ENCODE data around the gene DICER1.

DICER1 gene

GRCh38 chr14:95058491-95058890 is 98.8 kb downstream of the DICER1 start:
- no peak for DNase-seq (ENCODE audit: low read depth in 1 of 2, low spot score in 1 of 2)
- TF ChIP-seq POLR2AphosphoS5 (IDR thresholded peaks at IDR 0.05; ENCODE audit: low read depth) (no peak), GABPA (IDR thresholded peaks at IDR 0.05; ENCODE audit: low read depth) (no peak), REST (IDR thresholded peaks at IDR 0.05; ENCODE audit: insufficient replicate concordance, low read depth) (no peak), CTCF (IDR thresholded peaks at IDR 0.05; ENCODE audit: insufficient read depth, low read length) (no peak), SPI1 (IDR thresholded peaks at IDR 0.05; ENCODE audit: borderline replicate concordance, low read depth) (no peak)
- Histone ChIP-seq H3K27me3 (ENCODE audit: insufficient read depth, poor library complexity, severe bottlenecking) (no peaks in the 10 kb centered on the region), H3K4me3 (replicated peaks; ENCODE audit: insufficient read depth, low read length) (no peak overlapping the region), H3K27ac (replicated peaks) (no peak overlapping the region)

GRCh38 chr14:95057851-95058250 is 99.5 kb downstream of the DICER1 start:
- H3K27ac ChIP-seq (replicated peaks), result no peak overlapping the region
- no peak overlapping the region for H3K4me3 ChIP-seq (replicated peaks; ENCODE audit: insufficient read depth, low read length)

GRCh38 chr14:95057147-95057546 is 100.2 kb downstream of the DICER1 start:
- H3K27me3 ChIP-seq (ENCODE audit: insufficient read depth, poor library complexity, severe bottlenecking), result no peaks in the 10 kb centered on the region

More at GRCh38 chr14:95057851-95058250, 99.5 kb downstream of the DICER1 start:
- TF ChIP-seq GABPA (IDR thresholded peaks at IDR 0.05; ENCODE audit: low read depth), result no peak
- TF ChIP-seq CTCF (IDR thresholded peaks at IDR 0.05; ENCODE audit: insufficient read depth, low read length), result no peak
- TF ChIP-seq REST (IDR thresholded peaks at IDR 0.05; ENCODE audit: insufficient replicate concordance, low read depth), result no peak
- TF ChIP-seq SPI1 (IDR thresholded peaks at IDR 0.05; ENCODE audit: borderline replicate concordance, low read depth), result no peak
- TF ChIP-seq POLR2AphosphoS5 (IDR thresholded peaks at IDR 0.05; ENCODE audit: low read depth), result no peak
- H3K27me3 ChIP-seq (ENCODE audit: insufficient read depth, poor library complexity, severe bottlenecking), result no peaks in the 10 kb centered on the region
- no peak for DNase-seq (ENCODE audit: low read depth in 1 of 2, low spot score in 1 of 2)

More at GRCh38 chr14:95057147-95057546, 100.2 kb downstream of the DICER1 start:
- TF ChIP-seq POLR2AphosphoS5 (IDR thresholded peaks at IDR 0.05; ENCODE audit: low read depth) (no peak), GABPA (IDR thresholded peaks at IDR 0.05; ENCODE audit: low read depth) (no peak), SPI1 (IDR thresholded peaks at IDR 0.05; ENCODE audit: borderline replicate concordance, low read depth) (no peak), CTCF (IDR thresholded peaks at IDR 0.05; ENCODE audit: insufficient read depth, low read length) (no peak), REST (IDR thresholded peaks at IDR 0.05; ENCODE audit: insufficient replicate concordance, low read depth) (no peak)
- no peak overlapping the region for H3K27ac ChIP-seq (replicated peaks)
- DNase-seq (ENCODE audit: low read depth in 1 of 2, low spot score in 1 of 2), result no peak
- H3K4me3 ChIP-seq (replicated peaks; ENCODE audit: insufficient read depth, low read length), result no peak overlapping the region
